CD4-positive, alpha-beta T cell (primary cell): ENCODE measurements around the gene C22orf39. TPM values are rescaled to one million over a fixed set of nuclear protein-coding genes. Genes with fewer than 3 reads are reported as not detected.

Experiments used
- ATAC-seq: fragments of 200-7000 bp; cut with Tn5 transposase; one replicate; pipeline ENCODE4 v1.10.0; 2022; ENCODE audit warnings: mild to moderate bottlenecking; ENCODE audit not compliant: poor library complexity
- CTCF ChIA-PET: fragments of 350-600 bp; sonication (Branson Sonifier 250); formaldehyde crosslinking; loops from one replicate; lab custom pipeline; 2021; ENCODE audit warnings: antibody characterized with exemption, inconsistent platforms; lab: Charles Lee
- POLR2A ChIA-PET: fragments of 350-600 bp; sonication (Branson Sonifier 250); formaldehyde crosslinking; loops from one replicate; lab custom pipeline; 2021; ENCODE audit warnings: antibody characterized with exemption, inconsistent platforms; lab: Charles Lee
- DNase-seq, 14 experiments: peaks; one replicate each; pipeline ENCODE4 v3.0.0-alpha.2; 2013 to 2020; ENCODE audit warnings: mixed read lengths in 2 of 14
- H3K27ac ChIP-seq, 2 donors: one replicate each; pipeline versions ENCODE4 v1.5.1 to v1.7.0; 2013; ENCODE audit warnings: low read length in 2 of 2, low read depth in 1 of 2, mild to moderate bottlenecking in 1 of 2
- H3K27me3 ChIP-seq, 2 experiments: 1 replicate in 1 of 2; 2 replicates in 1 of 2; pipeline versions ENCODE4 v1.6.1 to v1.7.0; 2013; ENCODE audit warnings: low read length in 2 of 2, control low read depth in 1 of 2, mild to moderate bottlenecking in 1 of 2, moderate library complexity in 1 of 2; ENCODE audit not compliant: insufficient read depth in 2 of 2, control insufficient read depth in 1 of 2
- H3K36me3 ChIP-seq: one replicate; pipeline ENCODE4 v1.6.1; 2013; ENCODE audit warnings: low read length, control low read depth; ENCODE audit not compliant: insufficient read depth
- H3K4me1 ChIP-seq: one replicate; pipeline ENCODE4 v1.6.1; 2013; ENCODE audit warnings: low read length, control low read depth; ENCODE audit not compliant: insufficient read depth
- H3K4me3 ChIP-seq: one replicate; pipeline ENCODE4 v1.5.1; 2013; ENCODE audit warnings: mild to moderate bottlenecking, low read length, moderate library complexity
- H3K9me3 ChIP-seq, 2 experiments: 1 replicate in 1 of 2; 2 replicates in 1 of 2; pipeline versions ENCODE4 v1.6.1 to v1.7.0; 2013; ENCODE audit warnings: low read length in 2 of 2, mild to moderate bottlenecking in 2 of 2, control low read depth in 1 of 2, moderate library complexity in 1 of 2; ENCODE audit not compliant: control insufficient read depth in 1 of 2, insufficient read depth in 1 of 2
- H3K27ac Mint-ChIP-seq: one replicate; pipeline ENCODE4 v1.8.0; 2020; ENCODE audit warnings: mixed read lengths
- H3K27me3 Mint-ChIP-seq: one replicate; pipeline ENCODE4 v1.8.0; 2021; ENCODE audit warnings: mixed read lengths
- H3K36me3 Mint-ChIP-seq: one replicate; pipeline ENCODE4 v1.8.0; 2021; ENCODE audit warnings: low read depth, mixed read lengths
- H3K4me1 Mint-ChIP-seq: one replicate; pipeline ENCODE4 v1.8.0; 2021; ENCODE audit warnings: low read depth, mixed read lengths
- H3K4me3 Mint-ChIP-seq: one replicate; pipeline ENCODE4 v1.8.0; 2020; ENCODE audit warnings: mild to moderate bottlenecking, mixed read lengths
- H3K9me3 Mint-ChIP-seq: one replicate; pipeline ENCODE4 v1.8.0; 2020; ENCODE audit warnings: mixed read lengths
- CTCF ChIP-seq: fragments of 200-600 bp; IDR thresholded peaks from one replicate; pipeline ENCODE4 v1.8.0; 2022; ENCODE audit warnings: antibody characterized with exemption, mild to moderate bottlenecking
- intact Hi-C, 2 experiments: fragments of 100-400 bp; cut with DNase I in 1 of 2; cut with micrococcal nuclease in 1 of 2; formaldehyde crosslinking; loops; one replicate each; pipeline versions ENCODE4 v1.15.1 to v1.9.0; 2023 to 2025; cut with DNase I, micrococcal nuclease
- total RNA-seq, 174 experiments: library from RNA in 2 of 174; stranded (reverse) in 2 of 174; gene quantifications; one replicate each; pipeline ENCODE4 v1.2.3 and lab custom pipeline; 2021 to 2026

The C22orf39 gene
- total RNA-seq, 2 experiments from 2014 or later = 30.2 to 32.6 TPM

- H3K4me3 Mint-ChIP-seq = no peak overlapping the region
- H3K27ac ChIP-seq = no peak overlapping the region
- ATAC-seq = no peak
- no peak overlapping the region for H3K4me3 ChIP-seq
- CTCF ChIA-PET = interaction anchor here (0.6 to 0.9 kb wide), 2 partner anchors 15 to 264 kb away, joined by 3 read pairs; no protein-coding TSS in a partner anchor
- peaks cover 74% of the 10 kb centered on the region for H3K36me3 Mint-ChIP-seq
- H3K4me1 Mint-ChIP-seq = no peaks in the 10 kb centered on the region
- H3K27me3 ChIP-seq = no peaks in the 10 kb centered on the region
- H3K36me3 ChIP-seq = peaks cover 67% of the 10 kb centered on the region
- TF ChIP-seq CTCF = no peak
- intact Hi-C loops = no loop called here
- H3K27ac Mint-ChIP-seq = no peak overlapping the region
- H3K9me3 ChIP-seq = no peaks in the 10 kb centered on the region
- POLR2A ChIA-PET = no interaction called here
- no peak for DNase-seq
- H3K27me3 Mint-ChIP-seq = no peaks in the 10 kb centered on the region
- peaks cover 4% of the 10 kb centered on the region for H3K4me1 ChIP-seq
- no peaks in the 10 kb centered on the region for H3K9me3 Mint-ChIP-seq
Observed at GRCh38 chr22:19460036-19460435, 12.5 kb upstream of the C22orf39 start.

GRCh38 chr22:19457828-19458428, 10.4 kb upstream of the C22orf39 start:
- Mint-ChIP-seq H3K36me3 (peaks cover 76% of the 10 kb centered on the region), H3K27me3 (no peaks in the 10 kb centered on the region), H3K4me1 (no peaks in the 10 kb centered on the region), H3K9me3 (no peaks in the 10 kb centered on the region), H3K27ac (no peak overlapping the region), H3K4me3 (no peak overlapping the region)
- no peak for TF ChIP-seq CTCF
- intact Hi-C loops = no loop called here
- no peaks in the 10 kb centered on the region for H3K27me3 ChIP-seq
- CTCF ChIA-PET = no interaction called here
- no peaks in the 10 kb centered on the region for H3K4me1 ChIP-seq
- no peak overlapping the region for H3K4me3 ChIP-seq
- POLR2A ChIA-PET = interaction anchor here (0.6 kb wide), 1 partner anchor 283 kb away, joined by 3 read pairs; no protein-coding TSS in a partner anchor
- ATAC-seq (no peak), DNase-seq (no peak)
- peaks cover 70% of the 10 kb centered on the region for H3K36me3 ChIP-seq
- H3K27ac ChIP-seq = no peak overlapping the region
- H3K9me3 ChIP-seq = no peaks in the 10 kb centered on the region

GRCh38 chr22:19456541-19456940, 9.0 kb upstream of the C22orf39 start:
- ChIA-PET CTCF (no interaction called here), POLR2A (no interaction called here)
- H3K4me1 ChIP-seq = no peaks in the 10 kb centered on the region
- no peaks in the 10 kb centered on the region for H3K9me3 ChIP-seq
- peaks cover 83% of the 10 kb centered on the region for H3K36me3 Mint-ChIP-seq
- no peaks in the 10 kb centered on the region for H3K27me3 ChIP-seq
- H3K27ac Mint-ChIP-seq = no peak overlapping the region
- intact Hi-C loops = no loop called here
- no peak overlapping the region for H3K27ac ChIP-seq
- ATAC-seq = no peak
- TF ChIP-seq CTCF = no peak
- H3K27me3 Mint-ChIP-seq = no peaks in the 10 kb centered on the region
- H3K9me3 Mint-ChIP-seq = no peaks in the 10 kb centered on the region
- no peaks in the 10 kb centered on the region for H3K4me1 Mint-ChIP-seq
- no peak overlapping the region for H3K4me3 ChIP-seq
- peaks cover 74% of the 10 kb centered on the region for H3K36me3 ChIP-seq
- H3K4me3 Mint-ChIP-seq = no peak overlapping the region
- no peak for DNase-seq
